Esophagus muscularis mucosa (tissue), 4 donors: ENCODE measurements around the gene RMDN3. TPM values are rescaled to one million over a fixed set of nuclear protein-coding genes. Genes with fewer than 3 reads are reported as not detected.

Experiments
- DNase-seq: peaks from one replicate; pipeline ENCODE4 v3.0.0-alpha.2; 2017; ENCODE audit errors: extremely low spot score
- H3K27ac ChIP-seq, 4 donors: fragments of 200-600 bp; sonication (generic); replicated peaks in 1 of 4; 1 replicate in 3 of 4; 2 replicates in 1 of 4; pipeline ENCODE4 v1.5.1; 2016 to 2019; ENCODE audit warnings: mild to moderate bottlenecking in 1 of 4
- H3K27me3 ChIP-seq, 4 donors: fragments of 200-600 bp; sonication (generic); one replicate each; pipeline versions ENCODE4 v1.5.1 to v1.6.0; 2016 to 2019
- H3K36me3 ChIP-seq, 4 donors: fragments of 200-600 bp; sonication (generic); one replicate each; pipeline ENCODE4 v1.5.1; 2016 to 2019
- H3K4me1 ChIP-seq, 4 donors: fragments of 200-600 bp; sonication (generic); one replicate each; pipeline ENCODE4 v1.5.1; 2016 to 2019
- H3K4me3 ChIP-seq, 4 donors: fragments of 200-600 bp; sonication (generic); 1 replicate in 2 of 4; 2 replicates in 2 of 4; pipeline ENCODE4 v1.5.1; 2016 to 2019; ENCODE audit warnings: mild to moderate bottlenecking in 4 of 4, moderate library complexity in 1 of 4
- H3K9me3 ChIP-seq, 4 donors: fragments of 200-600 bp; sonication (generic); 1 replicate in 3 of 4; 2 replicates in 1 of 4; pipeline ENCODE4 v1.5.1; 2016 to 2019
- EP300 ChIP-seq: sonication (generic); formaldehyde crosslinking; IDR thresholded peaks from one replicate; pipeline ENCODE4 v1.6.1; 2017; ENCODE audit warnings: antibody characterized with exemption
- POLR2A ChIP-seq: fragments of 450-650 bp; IDR thresholded peaks from one replicate; pipeline ENCODE4 v1.6.1; 2017; ENCODE audit warnings: antibody characterized with exemption, moderate library complexity, mild to moderate bottlenecking, low read depth
- POLR2AphosphoS5 ChIP-seq, 2 donors: sonication (generic); formaldehyde crosslinking; IDR thresholded peaks; one replicate each; pipeline ENCODE4 v1.6.1; 2017; ENCODE audit warnings: antibody characterized with exemption in 2 of 2
- WGBS: methylation state at CpG from one replicate; pipeline ENCODE4 v1.1.5; 2018; 5-methylcytosine and 5-hydroxymethylcytosine counted together
- intact Hi-C: fragments of 100-400 bp; cut with DNase I; formaldehyde crosslinking; loops from one replicate; pipeline ENCODE4 v1.15.1; 2023
- total RNA-seq, 4 donors: library from RNA; depleted of rRNA; stranded (reverse); fragments of >200 nt; gene quantifications; one replicate each; pipeline versions ENCODE4 v1.1.0 to v1.2.1, GENCODE V29; 2016
- TF ChIP-seq, protein P1 (sequence below), 3 experiments: fragments of 200-600 bp in 2 of 3; fragments of 450-650 bp in 1 of 3; sonication (generic) in 2 of 3; IDR thresholded peaks; one replicate each; pipeline ENCODE4 v1.5.1; 2017 to 2019; ENCODE audit warnings: antibody characterized with exemption in 3 of 3, mild to moderate bottlenecking in 2 of 3, moderate library complexity in 1 of 3

RMDN3 gene
- total RNA-seq, 4 donors from 2014 or later = 29.5 to 34.9 (median 31.5) TPM

- Histone ChIP-seq H3K4me1 (peaks cover 18 to 23% (median 22%) of the 10 kb centered on the region in 4 donors), H3K27ac (peak within 1 kb of the TSS; percentile 95 to 100 (median 98)), H3K36me3 (peaks cover 4 to 18% (median 12%) of the 10 kb centered on the region in 4 donors), H3K27me3 (no peaks in the 10 kb centered on the region), H3K4me3 (peak within 1 kb of the TSS; percentile 70 to 99 (median 84)), H3K9me3 (no peaks in the 10 kb centered on the region)
- under 1% methylated on average over 43 of the region's 81 CpGs for WGBS
- TF ChIP-seq EP300 (no peak), POLR2AphosphoS5 (IDR thresholded peaks at IDR 0.05) (peak; percentile 75 to 94), POLR2A (peak; percentile 12)
- TF ChIP-seq, protein P1, sequence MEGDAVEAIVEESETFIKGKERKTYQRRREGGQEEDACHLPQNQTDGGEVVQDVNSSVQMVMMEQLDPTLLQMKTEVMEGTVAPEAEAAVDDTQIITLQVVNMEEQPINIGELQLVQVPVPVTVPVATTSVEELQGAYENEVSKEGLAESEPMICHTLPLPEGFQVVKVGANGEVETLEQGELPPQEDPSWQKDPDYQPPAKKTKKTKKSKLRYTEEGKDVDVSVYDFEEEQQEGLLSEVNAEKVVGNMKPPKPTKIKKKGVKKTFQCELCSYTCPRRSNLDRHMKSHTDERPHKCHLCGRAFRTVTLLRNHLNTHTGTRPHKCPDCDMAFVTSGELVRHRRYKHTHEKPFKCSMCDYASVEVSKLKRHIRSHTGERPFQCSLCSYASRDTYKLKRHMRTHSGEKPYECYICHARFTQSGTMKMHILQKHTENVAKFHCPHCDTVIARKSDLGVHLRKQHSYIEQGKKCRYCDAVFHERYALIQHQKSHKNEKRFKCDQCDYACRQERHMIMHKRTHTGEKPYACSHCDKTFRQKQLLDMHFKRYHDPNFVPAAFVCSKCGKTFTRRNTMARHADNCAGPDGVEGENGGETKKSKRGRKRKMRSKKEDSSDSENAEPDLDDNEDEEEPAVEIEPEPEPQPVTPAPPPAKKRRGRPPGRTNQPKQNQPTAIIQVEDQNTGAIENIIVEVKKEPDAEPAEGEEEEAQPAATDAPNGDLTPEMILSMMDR (IDR thresholded peaks at IDR 0.05) = peak in 1 of 3 experiments; percentile 13
- peak; percentile 97 for DNase-seq
- intact Hi-C loops = loop anchor here (2.0 to 5.0 kb wide), 3 partner anchors 62 to 200 kb away; partner anchors contain the start of genes KNL1, RMDN3 and VPS18
These were observed 60.2 kb downstream of the RMDN3 start, which contains the start of gene RAD51 for GRCh38 chr15:40694688-40695468. Gene RAD51 (plus strand): TSS chr15:40695174. CDS start chr15:40698759, 3,585 bp downstream.

DNA sequence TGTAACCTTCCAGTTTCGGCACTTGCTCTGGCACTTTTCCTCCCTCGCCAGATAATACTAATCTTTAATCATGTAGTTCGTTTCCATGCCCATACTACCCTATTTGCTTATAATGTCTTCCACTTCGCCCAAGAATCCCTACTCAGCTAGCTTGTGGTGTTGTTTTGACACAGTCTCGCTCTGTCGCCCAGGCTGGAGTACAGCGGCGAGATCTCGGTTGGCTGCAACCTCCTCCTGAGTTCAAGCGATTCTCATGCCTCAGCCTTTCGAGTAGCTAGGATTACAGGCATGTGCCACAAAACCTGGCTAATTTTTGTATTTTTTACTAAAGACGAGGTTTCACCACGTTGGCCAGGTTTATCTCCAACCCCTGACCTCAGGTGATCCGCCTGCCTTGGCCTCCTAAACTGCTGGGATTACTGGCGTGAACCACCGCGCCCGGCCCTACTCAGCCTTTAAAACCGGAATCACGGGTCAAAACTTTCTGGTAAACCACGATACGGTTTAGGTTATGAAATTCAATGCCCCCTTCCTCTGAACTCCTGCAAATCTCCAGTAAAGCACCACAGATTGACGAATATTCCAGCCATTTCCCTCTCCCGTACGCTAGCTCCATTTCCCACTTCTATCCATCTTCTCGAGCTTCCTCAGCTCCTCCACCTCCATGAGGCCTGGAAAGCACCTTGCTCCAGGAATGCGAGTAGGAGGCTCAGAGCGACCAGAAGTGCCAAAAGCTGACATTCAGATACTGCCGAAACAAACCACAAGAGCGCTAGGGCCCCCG is 61.0 kb downstream of the RMDN3 start:
- Histone ChIP-seq H3K9me3 (no peaks in the 10 kb centered on the region), H3K4me3 (peak overlapping the region; percentile 70 to 99 (median 84)), H3K27ac (peak overlapping the region; percentile 95 to 100 (median 98)), H3K27me3 (no peaks in the 10 kb centered on the region), H3K36me3 (peaks cover 4 to 24% (median 12%) of the 10 kb centered on the region in 4 donors), H3K4me1 (peaks cover 18 to 23% (median 22%) of the 10 kb centered on the region in 4 donors)
- 41% methylated on average over 28 of the region's 31 CpGs for WGBS
- DNase-seq = no peak
- intact Hi-C loops = loop anchor here (2.0 to 5.0 kb wide), 3 partner anchors 63 to 201 kb away; partner anchors contain the start of genes KNL1, RMDN3 and VPS18
- TF ChIP-seq EP300 (no peak), POLR2AphosphoS5 (IDR thresholded peaks at IDR 0.05) (no peak), POLR2A (no peak)
- TF ChIP-seq, protein P1 (IDR thresholded peaks at IDR 0.05) = no peak

DNA sequence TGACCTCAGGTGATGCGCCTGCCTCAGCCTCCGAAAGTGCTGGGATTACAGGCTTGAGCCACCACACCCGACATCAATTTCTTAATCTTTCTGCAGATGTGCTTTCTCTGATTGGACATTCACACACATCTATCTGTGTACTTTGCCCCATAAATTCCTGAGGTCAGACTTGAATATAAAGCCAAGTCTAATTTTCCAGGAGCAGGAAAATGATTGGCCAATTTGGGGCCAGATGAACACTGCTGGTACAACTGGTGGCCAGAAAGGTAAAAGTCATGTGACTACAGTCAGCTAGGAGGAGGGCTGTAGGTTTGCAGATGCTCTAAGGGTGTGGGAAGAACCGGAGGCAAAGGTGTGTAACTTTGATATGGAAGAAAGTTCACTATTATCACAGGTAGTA is 63.3 kb downstream of the RMDN3 start:
- no peak overlapping the region for H3K27ac ChIP-seq
- WGBS = 98% methylated on average over 4 of the region's 4 CpGs
- H3K4me3 ChIP-seq = no peak overlapping the region
- no peaks in the 10 kb centered on the region for H3K9me3 ChIP-seq
- TF ChIP-seq, protein P1 (IDR thresholded peaks at IDR 0.05) = no peak
- TF ChIP-seq EP300 (no peak), POLR2AphosphoS5 (IDR thresholded peaks at IDR 0.05) (no peak), POLR2A (no peak)
- intact Hi-C loops = loop anchor here (5.0 kb wide), 2 partner anchors 66 to 99 kb away; partner anchors contain the start of genes KNL1 and RMDN3
- peaks cover 4 to 28% (median 12%) of the 10 kb centered on the region in 4 donors for H3K36me3 ChIP-seq
- DNase-seq = no peak
- H3K4me1 ChIP-seq = peaks cover 18 to 23% (median 22%) of the 10 kb centered on the region in 4 donors
- H3K27me3 ChIP-seq = no peaks in the 10 kb centered on the region

DNA sequence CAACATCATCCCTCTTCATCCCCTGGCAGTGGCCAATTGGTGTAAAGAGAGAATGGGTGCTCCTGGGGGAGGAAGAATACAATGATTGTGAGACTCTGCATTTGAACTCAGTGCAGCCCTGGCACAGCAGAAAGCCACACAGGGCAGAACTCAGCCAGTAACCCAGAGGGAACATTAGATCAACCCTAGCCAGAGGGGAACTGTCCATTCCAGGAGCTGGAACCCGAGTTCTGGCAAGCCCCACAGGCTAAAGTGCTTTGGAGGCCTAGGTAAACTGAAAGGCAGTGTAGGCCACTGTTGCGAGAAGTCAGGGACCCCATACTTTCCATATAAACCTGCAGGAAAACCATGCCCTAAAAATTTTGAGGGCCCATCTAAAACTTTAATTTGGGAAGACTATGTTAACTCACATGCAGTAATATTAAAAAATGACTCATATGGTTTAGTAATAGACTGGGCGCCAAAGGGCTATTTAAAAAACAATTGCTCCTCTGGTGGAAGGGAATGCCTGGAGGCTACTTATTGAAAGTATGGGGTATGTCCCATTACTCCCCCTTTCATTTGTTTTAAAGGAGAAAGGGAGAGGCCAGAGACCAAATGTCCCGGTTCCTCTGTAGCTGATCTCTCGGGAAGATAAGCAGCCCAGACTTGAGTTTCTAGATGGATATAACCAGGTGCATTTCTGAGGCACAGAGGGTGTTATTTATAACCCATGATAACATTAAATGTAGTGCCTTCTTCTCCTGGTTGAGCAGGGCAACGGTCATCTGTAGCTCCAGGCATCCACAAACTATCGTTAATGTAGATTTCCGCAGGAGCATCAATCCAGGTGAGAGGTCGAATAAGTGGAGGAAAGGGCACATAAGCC is 65.9 kb downstream of the RMDN3 start:
- WGBS = 85% methylated on average over 9 of the region's 9 CpGs
- no peaks in the 10 kb centered on the region for H3K27me3 ChIP-seq
- peaks cover 10 to 11% (median 10%) of the 10 kb centered on the region in 4 donors for H3K4me1 ChIP-seq
- no peak overlapping the region for H3K27ac ChIP-seq
- intact Hi-C loops = no loop called here
- no peak for TF ChIP-seq EP300
- TF ChIP-seq, protein P1 (IDR thresholded peaks at IDR 0.05) = no peak
- no peak for TF ChIP-seq POLR2AphosphoS5 (IDR thresholded peaks at IDR 0.05)
- TF ChIP-seq POLR2A = no peak
- no peak for DNase-seq
- H3K9me3 ChIP-seq = no peaks in the 10 kb centered on the region
- H3K4me3 ChIP-seq = no peak overlapping the region
- peaks cover 4 to 28% (median 12%) of the 10 kb centered on the region in 4 donors for H3K36me3 ChIP-seq
